Left colon (tissue), 2 donors: Measurements from ENCODE around the gene JAKMIP1. TPM values are rescaled to one million over a fixed set of nuclear protein-coding genes. Genes with fewer than 3 reads are reported as not detected.

Experiments used
- ATAC-seq: fragments of 200-7000 bp; cut with Tn5 transposase; one replicate; pipeline ENCODE4 v1.9.1; 2020; ENCODE audit warnings: mild to moderate bottlenecking, moderate library complexity
- DNase-seq, 2 donors: peaks; one replicate each; pipeline ENCODE4 v3.0.0-alpha.2; 2020
- intact Hi-C, 2 donors: fragments of 100-400 bp; cut with DNase I in 1 of 2; cut with micrococcal nuclease in 1 of 2; formaldehyde crosslinking; loops; one replicate each; pipeline versions ENCODE4 v1.11.2 to v1.14.0; 2022; cut with DNase I, micrococcal nuclease
- total RNA-seq, 2 donors: library from RNA; stranded (reverse); fragmentation: NEBNext Ultra II Directional; extraction: Animal tissue kit (Norgen Biotek cat#: 25700); gene quantifications; one replicate each; pipeline ENCODE4 v1.2.1, GENCODE V29; 2021
- donor health status: DM: no; HTN: no; CAD: no.
- donor health status: DM: yes; HTN: yes; CAD: no.

The JAKMIP1 gene
- total RNA-seq, 2 donors from 2014 or later, result 0.37 to 0.42 TPM

DNA sequence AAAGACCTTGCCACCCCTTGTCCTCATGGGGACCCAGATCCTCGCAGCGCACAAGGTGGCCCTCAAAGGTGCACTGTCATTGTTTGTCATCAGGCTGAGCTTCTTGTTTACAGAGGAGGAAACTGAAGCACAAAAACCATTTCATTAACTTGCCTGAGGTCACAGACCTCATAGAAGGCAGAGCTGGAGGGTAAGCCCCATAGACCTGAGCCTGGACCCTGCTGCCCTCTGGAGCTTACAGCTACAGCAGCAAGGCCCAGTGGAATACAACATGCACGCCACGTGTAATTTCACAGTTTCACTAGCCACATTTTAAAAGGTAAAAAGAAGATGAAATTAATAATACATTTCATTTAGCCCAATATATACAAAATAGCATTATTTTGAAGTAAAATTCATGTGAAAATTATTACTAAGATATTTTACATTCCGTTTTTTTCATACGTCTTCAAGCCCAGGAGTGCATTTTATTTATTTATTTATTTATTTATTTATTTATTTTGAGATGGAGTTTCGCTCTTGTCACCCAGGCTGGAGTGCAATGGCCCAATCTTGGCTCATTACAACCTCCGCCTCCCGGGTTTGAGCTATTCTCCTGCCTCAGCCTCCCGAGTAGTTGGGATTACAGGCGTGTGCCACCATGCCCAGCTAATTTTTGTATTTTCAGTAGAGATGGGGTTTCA lies 8.8 kb downstream of the JAKMIP1 start:
- intact Hi-C loops, result no loop called here
- DNase-seq (no peak), ATAC-seq (no peak)

DNA sequence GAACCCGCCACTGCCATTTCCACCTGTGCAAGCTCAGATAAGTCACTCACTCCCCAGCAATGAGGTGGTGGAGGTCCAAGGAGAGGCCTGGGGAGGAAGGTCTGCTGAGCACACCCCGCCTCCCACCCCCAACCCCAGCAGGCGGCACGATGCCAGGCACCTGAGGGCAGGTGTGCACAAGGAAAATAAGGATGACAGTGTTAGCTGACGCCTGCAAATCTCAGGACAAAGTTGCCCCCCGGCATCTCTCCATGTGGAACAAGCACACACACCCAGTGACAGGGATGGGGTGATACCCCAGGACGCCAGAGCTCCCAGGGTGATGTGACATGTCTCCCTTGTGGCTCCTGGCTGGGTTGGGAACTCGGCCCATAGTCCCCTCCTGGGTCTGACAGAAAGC lies 9.9 kb downstream of the JAKMIP1 start:
- intact Hi-C loops, result no loop called here
- no peak for DNase-seq
- no peak for ATAC-seq

DNA sequence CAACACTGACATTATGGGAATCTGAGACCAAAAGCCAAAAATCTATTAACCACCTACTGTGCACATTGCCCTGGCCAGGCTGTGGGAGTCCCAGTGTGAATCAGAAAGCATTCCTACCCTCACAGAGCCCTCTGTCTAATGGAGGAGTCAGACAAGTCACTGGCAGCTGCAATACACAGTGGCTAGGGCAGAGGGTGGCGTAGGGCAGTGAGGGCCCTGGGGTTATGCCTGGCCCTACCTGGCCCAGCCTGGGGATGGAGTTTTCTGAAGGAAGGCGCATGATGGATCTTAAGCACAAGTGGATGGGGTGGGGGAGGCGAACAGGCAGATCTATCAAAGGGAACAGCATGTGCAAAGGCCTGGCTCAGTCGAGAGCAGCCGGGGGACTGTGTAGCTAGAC lies 10.8 kb downstream of the JAKMIP1 start:
- intact Hi-C loops, result no loop called here
- no peak for ATAC-seq
- DNase-seq, result no peak

DNA sequence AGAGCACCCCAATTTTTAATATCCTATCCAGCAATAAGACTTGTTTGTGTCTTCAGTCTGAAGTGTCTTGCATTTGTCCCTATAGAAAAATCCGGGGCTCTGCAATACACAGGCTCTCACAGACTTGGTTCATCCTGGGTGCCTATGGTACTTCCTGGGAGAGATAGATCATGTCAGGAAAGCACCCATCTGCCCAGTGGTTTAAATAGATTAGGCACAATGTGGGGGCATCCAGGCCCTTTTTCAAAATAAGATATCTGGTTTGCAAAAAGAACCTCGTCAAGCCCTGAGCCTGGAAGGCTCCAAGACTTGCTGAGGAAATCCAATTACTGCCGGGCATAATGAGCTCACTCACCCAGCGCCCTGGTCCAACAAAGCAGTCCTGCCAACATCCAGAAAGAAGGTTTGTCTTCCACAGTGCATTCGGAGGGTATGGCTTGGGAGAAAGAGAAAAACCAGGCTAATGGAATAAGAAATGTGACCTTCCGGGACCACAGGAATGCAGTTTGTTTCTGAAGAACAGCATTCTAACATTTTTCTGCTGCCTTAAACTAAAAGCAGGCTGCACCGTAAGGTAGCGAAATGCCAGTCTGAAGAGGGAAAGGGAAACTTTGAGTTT lies 11.6 kb downstream of the JAKMIP1 start:
- intact Hi-C loops, result no loop called here
- ATAC-seq (no peak), DNase-seq (no peak)

DNA sequence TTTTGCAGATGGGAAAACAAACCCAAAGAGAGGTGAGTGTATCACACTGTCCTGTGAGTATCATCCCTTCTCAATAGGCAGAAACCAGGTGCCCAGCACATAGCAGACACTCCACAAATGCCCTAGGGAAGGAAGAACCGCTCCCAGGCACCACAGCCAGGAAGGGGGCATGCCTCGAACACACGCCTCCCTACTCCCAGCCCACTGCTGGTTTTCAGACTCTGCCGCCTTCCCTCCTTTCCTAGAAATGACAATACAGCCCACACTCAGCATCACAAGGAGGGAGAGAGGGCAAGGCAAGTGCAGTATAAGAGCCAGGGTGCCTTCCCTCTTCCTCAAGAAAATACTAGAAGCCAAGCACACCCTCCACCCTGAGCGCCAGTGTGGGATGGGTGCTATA lies 16.2 kb downstream of the JAKMIP1 start:
- intact Hi-C loops, result no loop called here
- DNase-seq (no peak), ATAC-seq (no peak)

DNA sequence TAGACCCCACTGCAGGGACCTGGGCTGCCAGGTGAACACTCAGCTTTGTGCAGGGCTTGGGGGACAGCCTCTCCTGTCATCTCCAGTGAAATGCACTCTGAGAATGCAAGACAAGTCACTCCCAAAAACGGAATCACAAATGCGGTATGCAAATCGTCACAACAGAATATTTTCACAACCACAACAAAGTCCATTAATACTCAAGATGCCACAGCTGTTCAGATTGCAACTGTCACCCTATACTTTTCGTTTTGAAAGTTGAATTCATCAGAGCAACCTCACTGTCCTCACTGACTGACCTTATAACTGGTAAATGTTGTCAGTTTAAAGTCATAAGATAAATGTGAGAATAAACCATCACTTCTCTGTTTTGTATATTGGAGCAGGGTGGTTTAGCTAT lies 16.6 kb downstream of the JAKMIP1 start:
- DNase-seq (no peak), ATAC-seq (no peak)
- intact Hi-C loops, result no loop called here

DNA sequence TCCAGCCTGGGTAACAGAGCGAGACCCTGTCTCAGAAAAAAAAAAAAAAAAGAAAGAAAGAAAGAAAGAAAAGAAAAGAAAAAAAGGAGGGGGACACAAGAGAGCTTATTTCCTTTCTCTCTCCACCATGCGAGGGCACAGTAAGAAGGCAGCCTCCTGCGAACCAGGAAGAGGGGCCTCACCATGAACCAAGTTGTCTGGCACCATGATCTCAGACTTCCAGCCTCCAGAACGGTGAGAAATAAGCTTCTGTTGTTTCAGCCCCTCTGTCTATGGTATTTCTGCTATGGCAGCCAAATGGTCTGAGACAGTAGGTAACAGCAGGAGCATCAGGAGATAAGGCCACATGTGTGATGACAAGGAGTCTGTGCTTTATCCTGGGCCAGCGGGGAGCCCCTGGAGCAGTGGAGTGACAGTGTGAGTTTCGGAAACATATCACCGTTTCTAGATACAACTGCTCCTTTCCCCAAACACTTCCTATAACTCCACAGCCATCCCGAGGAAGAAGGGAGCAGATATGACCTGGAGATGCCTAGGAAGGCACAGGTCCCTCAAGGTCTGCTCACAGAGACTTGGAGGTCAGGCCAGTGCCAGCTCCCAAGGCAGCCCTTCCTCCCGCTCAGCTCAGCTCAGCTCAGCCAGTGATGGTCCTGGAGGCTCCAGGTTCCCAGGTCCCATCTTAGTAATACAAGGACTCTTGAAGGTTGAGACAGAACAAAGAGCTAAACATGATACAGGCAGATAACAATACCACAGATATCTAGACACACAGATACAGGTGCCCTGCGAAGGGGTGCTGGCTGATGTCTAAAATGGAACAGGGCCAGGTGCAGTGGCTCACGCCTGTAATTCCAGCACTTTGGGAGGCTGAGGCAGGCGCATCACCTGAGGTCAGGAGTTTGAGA lies 17.7 kb downstream of the JAKMIP1 start:
- intact Hi-C loops, result no loop called here
- no peak for ATAC-seq
- DNase-seq, result no peak

DNA sequence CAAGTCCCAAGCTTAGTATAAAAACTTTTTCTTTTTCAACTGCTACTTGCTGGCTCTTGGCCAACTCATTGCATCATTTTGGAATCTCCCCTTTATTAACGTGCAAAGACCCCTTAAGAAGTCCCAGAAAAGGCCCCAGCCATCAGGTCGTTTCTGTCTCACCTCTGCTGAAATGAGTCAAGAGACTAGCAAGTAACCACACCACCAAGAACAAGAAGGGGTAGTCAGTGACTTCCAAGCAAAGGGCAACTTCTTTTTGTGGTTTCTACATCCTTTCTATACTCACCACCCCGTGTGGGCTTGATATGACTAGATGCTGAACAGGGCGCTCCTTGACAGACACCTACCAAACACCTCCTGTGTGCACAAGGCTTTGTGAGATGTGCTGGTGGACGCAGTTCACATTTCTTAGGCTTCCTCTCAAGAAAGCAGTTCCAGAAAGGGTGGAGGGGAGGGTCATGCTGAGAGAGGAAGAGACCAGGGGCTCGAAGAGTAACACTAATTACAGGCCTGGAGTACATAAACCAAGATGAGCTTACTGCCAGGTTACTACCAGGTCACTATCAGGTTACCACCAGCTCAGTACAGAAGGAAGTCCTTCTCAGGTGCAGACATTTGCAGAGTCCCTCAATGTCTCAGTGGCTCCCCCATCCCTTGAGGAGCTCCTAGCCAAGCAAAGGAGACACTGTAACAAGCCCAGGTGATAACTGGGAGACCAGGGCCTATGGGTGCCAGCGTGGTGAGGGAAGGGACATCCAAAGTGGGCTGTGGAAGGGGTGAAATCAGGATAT lies 19.3 kb downstream of the JAKMIP1 start:
- DNase-seq (no peak), ATAC-seq (no peak)
- intact Hi-C loops, result no loop called here

DNA sequence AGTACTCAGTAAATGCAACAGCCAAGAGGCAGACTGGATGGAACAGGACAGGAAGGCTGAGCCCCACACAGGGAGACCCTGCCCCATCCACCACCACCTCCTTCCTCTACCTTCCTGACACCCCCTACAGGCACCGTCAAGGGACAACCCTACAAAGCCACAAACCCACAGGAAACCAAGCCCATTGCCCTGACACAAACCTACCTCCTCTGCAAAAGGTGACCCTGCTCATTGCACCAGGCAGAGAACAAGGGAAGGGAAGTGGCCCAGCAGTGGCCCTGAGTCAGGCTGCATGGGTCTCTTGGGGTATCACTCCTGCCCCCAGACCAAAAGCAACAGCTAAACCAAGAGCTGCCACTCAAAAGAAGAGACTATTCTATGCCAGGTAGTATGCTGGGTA lies 21.0 kb downstream of the JAKMIP1 start:
- ATAC-seq (no peak), DNase-seq (no peak)
- intact Hi-C loops, result no loop called here

DNA sequence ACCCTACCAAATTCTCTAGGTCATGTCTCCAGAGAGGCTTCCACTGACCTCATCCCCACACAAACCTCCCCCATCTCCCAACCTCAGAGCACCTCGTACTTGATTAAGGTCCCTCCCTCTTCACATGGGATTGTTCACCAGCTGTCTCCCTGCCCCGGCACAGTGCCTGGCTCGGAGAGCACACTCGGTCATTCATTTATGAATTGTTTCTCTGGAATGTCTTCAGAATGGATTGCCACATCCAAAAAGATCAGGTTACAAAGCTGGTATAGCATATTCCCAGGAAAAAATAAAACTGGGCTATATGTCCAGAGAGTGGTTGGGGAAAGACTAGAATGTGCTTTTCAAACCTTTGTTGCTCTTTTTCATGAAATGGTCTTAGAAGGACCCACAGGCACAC lies 21.6 kb downstream of the JAKMIP1 start:
- DNase-seq (no peak), ATAC-seq (no peak)
- intact Hi-C loops, result no loop called here

DNA sequence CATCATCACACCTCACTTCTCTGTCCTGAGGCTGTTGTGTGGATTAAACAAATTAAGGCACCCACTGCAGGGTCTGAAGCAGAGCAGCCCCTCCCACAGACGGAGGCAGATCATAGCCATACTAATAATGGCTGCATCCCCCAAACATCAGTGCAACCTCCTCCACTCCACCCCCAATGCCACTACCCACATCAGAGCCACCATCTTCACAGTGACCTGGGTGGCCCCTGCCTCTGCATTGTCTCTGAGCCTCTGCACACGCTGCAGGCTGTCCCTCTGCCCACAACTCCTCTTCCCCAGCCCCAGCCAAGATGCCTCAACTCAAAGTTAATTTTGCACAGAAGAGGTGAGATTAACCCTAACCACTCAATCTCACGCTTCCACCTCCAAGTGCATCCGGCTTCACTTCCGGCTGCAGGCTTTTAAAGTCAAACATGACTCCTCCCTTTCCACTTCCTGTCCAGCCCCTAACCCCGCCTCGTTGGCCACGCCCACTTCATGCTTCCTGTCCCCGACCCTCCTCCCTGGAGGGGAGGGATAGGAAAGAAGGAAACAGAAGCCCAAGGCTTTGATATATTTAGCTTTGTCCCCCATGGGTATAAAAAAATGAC lies 22.7 kb downstream of the JAKMIP1 start:
- intact Hi-C loops, result no loop called here
- no peak for ATAC-seq
- no peak for DNase-seq

DNA sequence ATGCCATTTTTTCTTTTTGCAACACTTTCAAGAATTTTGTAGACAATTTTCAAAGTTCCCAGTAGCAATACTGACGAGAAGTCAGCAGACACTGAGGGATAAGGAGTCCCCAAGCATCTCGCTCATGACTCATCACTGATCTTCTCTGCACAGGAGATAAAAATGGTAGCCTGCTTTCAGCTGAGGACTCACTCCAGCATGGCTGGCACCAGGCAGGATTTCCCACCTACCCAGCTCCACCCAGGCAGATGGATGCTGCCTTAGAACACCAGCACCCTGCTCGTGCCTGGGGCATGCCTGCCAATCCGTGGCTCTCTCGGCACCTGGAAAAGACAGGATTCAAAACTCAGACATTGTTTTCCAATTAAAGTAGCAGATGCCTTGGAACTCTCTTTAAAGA lies 24.9 kb downstream of the JAKMIP1 start:
- ATAC-seq (no peak), DNase-seq (no peak)
- intact Hi-C loops, result no loop called here

DNA sequence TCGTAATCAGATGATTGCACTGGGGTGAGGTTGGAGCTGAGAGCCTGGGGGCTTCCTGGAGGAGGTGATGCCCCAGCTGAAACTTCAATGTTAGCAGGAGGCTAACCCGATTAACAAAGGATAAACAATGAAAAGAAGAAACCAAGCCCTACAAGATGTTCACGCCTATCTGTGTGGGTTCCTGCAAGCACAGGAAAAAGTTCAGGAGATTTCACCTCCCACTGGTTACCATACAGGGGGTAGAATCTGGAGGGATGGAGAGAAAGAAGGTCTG lies 27.5 kb downstream of the JAKMIP1 start:
- intact Hi-C loops, result no loop called here
- ATAC-seq (no peak), DNase-seq (no peak)

DNA sequence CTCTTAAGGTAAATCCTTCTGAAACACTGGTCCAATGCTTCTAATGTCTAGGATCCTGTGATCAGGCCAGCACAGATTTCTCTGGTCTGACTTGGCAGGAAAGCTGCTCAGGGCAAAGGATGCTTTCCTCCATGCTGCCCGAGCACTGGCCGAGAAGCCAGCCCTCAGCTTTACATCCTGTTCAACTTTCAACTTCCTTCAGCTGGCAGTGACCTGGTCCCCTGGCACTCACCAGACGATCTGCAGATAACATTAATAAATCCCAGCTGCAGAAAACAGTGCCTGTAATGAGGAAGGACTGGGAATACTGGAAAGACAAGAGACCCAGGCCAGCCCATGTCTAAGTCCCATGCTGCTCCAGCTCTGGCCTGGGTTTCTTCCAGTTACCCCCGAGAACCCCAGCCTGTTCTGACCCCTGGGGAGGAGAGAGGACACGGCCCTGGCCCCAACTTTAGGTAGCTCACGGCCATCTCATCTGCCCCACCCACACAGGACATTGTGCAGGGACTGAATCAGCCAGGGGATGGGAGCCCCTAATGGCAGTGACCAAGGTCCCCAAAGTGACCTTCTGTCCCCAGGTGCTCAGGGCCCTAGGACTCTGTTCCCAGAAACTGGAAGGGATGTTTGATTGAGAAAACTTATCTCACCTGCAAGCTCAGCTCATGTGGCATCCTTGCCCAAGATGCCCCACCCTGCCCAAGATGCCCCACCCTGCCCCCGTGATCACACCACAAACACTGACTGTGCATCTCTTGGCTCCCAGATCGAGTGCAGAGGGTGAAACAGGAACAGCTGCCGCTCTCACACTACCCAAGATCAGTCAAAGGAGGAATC lies 28.0 kb downstream of the JAKMIP1 start:
- intact Hi-C loops, result no loop called here
- no peak for DNase-seq
- no peak for ATAC-seq

DNA sequence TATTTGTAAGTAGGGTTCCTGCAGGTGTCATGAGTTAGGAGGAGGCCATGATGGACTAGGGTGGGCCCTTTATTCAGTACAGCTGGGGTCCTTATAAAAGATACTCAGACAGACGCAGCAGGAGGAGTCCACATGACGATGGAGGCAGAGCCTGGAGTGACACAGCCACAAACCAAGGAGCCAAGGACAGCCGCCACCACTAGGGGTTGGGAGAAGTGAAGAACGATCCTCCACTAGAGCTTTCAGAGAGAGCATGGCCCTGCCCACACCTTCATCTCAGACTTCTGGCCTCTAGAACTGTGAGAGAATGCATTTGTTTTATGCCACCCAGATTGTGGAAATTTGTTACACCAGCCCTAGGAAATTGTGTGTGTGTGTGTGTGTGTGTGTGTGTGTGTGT lies 31.1 kb downstream of the JAKMIP1 start:
- DNase-seq (no peak), ATAC-seq (no peak)
- intact Hi-C loops, result no loop called here

DNA sequence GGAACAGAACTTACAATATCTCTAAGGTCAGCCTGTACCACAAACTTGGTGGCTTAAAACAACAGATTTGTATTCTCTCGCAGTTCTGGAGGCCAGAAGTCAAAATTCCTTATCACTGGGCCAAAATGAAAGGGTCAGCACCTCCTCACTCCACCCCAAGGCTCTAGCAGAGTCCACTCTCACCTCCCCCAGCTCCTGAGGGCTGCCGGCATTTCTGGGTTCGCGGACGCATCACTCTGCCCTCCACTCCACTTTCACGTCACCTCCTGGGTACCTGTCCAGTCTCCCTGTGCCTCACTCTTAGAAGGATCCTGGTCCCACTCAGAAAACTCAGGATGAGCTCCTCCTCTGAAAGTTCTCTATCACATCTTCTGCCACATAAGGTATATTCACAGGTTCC lies 34.6 kb downstream of the JAKMIP1 start:
- intact Hi-C loops, result no loop called here
- ATAC-seq (no peak), DNase-seq (no peak)

DNA sequence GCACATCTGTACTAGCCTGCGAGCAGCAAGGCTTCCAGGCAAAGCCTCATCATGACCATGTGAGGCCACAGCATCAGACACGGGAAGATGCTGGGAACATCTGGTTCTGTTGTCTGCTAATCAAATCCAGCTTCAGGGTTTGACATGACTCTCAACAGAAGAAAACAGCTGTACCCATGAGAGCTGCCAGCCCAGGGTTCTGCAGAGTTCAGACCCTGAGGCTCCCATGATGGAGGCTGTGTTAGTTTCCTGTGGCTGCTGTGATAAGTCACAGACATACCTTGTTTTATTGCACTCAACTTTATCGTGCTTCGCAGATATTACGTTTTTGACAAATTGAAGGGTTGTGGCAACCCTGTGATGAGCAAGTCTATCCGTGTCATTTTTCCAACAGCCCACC lies 37.5 kb downstream of the JAKMIP1 start:
- intact Hi-C loops, result no loop called here
- DNase-seq, result no peak
- ATAC-seq, result no peak

DNA sequence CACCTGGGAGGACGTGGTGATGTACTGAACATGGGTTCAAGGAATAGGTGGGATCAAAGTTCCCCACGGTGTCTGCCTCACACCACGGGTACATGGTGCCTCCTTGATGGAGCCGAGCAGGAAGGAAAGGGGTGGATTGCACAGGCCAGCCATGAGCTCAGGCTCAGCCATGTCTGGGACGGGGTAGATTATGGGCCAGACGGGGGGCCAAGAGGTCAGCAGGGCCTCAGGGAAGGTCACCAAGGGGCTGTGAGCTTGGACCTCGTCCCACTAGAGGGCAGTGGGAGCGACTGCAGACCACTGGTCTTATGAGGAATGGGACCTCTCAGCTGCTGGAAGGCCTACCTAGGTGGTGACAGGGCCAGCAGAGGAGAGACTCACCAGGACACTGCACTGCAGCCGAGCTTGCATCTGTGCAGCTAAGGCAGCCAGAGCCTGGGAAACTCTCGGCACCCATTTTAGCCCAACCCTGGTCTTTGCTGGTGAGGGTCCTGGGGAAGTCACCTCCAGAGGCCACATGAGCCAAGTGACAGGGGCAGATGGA lies 38.4 kb downstream of the JAKMIP1 start:
- intact Hi-C loops, result no loop called here
- DNase-seq, result no peak
- ATAC-seq, result no peak
